HG03432 (cell line): ENCODE measurements around the gene ITPR1.
"Not testable (repeated sequence)": the region's sequence is repeated elsewhere in the genome, so short reads cannot be mapped to it uniquely, and the experiment has no call there.

ENCODE experiments used
- ATAC-seq: cut with Tn5 transposase; IDR thresholded peaks from one replicate; pipeline ENCODE4 v1.9.1; 2021; ENCODE audit warnings: mild to moderate bottlenecking, moderate library complexity; ENCODE audit not compliant: unreplicated experiment

ITPR1 gene

DNA sequence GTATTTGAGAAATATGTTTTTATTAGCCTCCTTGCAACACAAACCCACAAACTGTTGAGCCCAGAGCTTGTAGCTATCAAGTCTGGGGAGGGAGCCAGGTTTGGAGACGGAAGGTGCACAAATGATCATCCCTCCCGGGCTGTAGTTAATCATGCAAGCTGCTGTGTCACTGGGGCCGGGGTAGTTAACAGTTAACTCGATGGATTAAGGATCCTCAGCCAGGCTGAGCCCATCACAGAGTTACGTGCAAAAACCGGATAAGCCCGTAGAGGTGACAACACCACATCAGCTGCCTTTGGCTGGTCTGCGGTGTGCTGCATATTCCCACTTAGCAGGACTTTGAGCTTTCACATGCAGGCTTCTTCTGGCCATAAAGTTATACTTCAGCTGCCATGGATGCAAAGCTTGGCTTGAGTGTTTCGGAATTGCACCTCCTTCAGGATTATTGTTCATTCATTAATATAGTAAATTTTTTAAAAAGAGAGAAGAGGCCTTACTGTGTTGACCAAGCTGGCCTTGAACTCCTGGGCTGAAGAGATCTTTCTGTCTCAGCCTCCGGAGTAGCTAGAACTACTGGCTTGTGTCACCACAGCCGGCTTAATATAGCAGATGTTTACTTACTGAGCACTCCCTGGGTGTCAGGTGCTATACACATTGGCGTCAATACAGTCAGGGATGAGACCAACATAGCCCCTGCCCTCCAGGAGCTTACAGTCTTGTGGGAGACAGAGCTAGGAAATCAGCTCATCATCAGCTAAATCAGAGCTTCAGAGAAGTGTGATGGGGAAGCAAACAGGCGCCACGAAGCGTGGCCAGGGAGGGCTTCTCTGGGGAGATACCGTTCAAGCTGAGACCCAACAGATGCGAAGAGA, 259.3 kb downstream of the ITPR1 start:
- ATAC-seq, result no peak

DNA sequence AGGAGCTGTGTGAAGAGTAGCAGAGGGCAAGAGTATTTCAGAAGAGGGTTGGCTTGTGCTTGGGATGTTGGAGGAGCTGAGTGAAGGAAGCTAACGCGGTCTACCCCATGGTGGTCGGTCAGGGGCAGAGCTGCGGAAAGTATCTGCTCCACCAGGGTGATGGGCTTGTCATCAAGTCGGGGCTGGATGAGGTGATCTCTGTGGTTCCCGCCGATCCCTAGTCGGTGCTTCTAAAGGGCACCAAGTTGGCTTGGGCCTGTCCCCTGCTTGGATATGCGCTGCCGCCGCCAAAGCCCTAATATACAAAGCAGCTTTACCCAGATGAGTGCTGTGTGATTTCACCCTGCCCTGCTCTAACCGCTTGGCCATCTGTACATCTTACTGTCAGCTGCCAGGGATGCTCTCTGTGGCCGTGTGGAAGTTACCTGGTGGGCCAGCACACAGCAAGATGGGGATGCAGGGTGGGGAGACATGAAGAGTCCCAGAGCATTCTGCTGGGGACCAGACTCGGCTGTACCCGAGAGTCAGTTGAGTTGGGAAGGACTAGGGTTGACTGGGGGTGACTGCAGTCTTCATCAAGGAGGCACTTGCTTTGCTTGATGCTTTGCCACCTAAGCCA, 260.0 kb downstream of the ITPR1 start:
- ATAC-seq, result no peak

DNA sequence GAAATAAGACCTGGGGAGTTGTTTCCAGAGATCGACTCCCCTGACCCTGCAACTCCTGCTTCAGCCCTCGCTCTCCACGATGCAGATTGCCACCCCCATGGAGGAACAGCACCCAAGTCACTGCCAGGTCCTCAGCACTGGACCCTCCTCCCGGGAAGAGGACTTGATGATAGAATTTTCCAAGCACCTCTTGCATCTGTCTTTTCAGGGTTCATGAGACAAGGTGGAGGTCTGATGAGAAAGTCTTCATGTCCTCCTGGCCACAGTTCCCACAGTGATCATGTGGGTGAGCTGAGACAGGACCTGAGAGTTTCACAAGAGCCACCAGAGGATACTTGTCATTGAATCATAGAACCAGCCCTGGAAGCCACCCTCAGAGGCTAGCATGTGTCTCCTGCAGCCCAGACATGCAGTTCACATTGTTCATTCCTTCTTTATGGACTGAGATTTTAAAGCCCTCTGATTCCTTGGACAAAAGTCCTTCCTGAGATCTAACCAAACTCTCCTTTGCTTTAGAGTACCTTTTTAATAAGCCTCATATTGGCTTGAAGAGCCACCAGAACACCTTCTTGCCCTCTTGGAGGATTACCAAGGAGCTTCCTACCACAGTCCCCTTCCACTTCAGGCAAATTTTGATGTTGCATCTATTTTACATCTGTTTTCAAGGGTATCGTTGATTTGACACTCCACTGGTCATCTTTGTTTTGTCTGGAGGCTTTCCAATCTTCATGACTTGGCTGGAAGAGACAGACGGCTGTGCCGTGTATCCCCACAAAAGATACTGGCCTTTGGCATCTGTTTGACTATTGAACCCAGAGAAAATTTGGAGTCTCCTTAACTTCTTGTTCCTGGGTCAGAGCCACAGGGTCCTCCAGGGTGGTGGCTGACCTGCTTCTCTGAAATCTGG, 261.3 kb downstream of the ITPR1 start:
- ATAC-seq, result peak; percentile 78

GRCh38 chr3:4755566-4755965, 262.4 kb downstream of the ITPR1 start:
- ATAC-seq, result no peak

DNA sequence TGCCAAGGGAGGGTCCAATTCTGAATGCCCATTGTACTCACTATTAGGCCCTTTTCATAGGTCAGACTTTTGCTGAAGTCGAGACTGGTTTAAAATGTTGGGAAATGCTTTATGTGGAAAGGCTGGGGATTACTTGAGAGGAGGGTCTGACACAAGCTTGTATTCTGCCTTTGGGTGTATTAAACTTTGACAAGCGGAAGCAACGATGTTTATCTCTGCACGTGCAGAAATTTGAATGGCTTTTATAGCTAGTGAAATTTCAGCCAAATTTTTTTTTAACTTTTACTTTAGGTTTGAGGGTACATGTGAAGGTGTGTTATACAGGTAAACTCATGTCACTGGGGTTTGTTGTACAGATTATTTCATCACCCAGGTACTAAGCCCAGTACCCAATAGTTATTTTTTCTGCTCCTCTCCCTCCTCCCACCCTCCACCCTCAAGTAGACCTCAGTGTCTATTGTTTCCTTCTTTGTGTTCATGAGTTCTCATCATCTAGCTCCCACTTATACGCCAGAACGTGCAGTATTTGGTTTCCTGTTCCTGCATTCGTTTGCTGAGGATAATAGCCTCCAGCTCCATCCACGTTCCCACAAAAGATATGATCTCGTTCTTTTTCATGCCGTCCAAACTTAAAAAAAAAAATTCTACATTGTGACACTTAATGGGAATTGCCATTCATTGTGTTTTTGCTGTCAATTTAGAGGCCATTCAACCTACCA, 263.1 kb downstream of the ITPR1 start:
- ATAC-seq, result no peak

- ATAC-seq, result peak; percentile 50
Measured at GRCh38 chr3:4756855-4757574, 263.9 kb downstream of the ITPR1 start.

DNA sequence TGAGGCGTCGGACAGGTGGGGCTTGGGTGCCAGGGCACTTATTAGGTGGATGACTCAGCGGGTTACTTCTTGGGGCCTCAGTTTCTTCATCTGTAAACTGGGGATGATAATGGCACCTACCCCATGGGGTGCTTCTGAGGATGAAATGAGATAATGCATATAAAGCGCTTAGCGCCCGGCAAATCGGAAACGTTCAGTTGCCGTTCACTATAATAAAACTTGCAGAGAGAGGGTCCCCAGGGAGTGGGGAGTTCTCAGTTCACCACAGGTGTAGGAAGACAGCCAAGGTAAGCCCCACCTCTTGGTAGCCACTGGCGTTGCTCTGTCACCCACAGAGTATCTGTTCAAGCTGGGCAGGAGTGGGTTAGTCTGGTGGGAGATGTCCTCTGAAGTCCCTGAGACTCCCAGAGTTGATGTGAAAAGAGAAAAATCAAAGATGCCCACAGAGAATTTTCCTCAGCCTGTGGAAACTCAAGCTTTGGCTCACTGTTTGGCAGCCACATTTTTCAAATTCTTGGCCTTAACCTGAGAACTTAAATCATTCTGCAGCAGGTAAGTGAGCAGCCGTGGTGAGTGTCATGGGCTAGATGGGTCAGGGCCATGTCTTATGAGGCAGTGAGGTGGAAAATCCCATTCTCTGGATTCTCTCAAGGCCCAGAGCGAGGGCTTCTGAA, 264.6 kb downstream of the ITPR1 start:
- no peak for ATAC-seq

DNA sequence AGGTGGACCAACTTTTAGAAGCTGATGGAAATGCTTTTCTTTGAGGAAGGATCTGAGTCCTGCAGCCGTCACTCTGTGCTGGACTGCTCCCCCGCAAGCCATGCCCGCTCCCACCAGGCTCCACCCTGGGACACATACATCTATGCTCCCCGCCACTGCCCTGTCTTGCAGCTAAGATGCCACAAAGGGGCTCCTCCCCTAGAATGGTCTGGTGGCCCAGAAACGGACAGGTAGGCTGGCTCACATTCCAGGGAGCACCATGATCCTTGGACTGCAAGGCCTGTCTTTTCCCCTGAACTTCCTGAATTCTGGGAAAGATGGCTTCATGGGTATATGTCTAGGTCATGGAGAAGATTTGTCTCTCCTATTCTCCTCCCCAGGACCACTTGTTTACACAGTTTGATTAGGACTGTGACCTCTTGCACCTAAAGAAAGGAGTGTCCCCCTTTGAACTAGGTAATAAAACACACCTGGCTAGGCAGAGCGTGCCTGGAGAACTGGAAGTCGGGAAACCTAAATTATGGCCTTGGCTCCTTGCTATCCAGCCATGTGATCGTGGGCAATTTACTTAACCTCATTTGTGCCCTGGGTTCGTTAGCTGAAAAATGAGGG, 265.2 kb downstream of the ITPR1 start:
- no peak for ATAC-seq

GRCh38 chr3:4758957-4759656, 266.0 kb downstream of the ITPR1 start:
- no peak for ATAC-seq

DNA sequence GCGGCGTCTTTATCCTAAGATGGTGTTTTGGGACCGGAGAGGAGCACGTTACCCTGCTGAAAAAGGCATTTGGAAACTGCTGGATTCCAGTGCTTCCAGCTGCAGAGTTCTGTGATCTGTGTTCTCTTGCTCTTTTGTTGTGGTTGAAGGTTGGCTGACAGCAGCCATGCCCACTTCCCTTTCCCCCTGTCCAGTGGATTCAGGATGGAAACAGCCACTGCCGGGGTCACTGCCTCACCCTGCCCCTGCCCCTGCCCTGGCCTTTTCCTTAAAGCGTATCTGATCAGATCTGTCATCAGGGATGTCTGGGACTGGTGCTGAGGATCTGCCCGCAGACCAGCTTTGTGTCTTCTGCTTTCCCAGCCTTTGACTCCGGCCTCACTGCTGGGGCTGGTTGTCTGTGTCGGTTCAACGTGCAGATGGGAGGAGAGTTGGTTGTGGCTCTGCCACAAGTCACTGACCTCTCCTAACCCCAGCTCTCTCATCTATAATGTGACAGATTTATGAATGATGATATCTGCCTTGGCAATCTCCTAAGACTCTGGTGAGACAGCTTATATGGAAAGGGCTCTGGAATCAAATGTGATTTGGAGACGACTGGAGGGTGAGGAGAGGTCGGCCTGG, 266.7 kb downstream of the ITPR1 start:
- ATAC-seq, result no peak

- no peak for ATAC-seq
Measured at GRCh38 chr3:4761759-4762158, 268.6 kb downstream of the ITPR1 start.

GRCh38 chr3:4762481-4763230, 269.5 kb downstream of the ITPR1 start:
- not testable (repeated sequence) for ATAC-seq

GRCh38 chr3:4763604-4764247, 270.6 kb downstream of the ITPR1 start:
- ATAC-seq, result no peak

GRCh38 chr3:4765212-4765611, 272.1 kb downstream of the ITPR1 start:
- ATAC-seq, result no peak

DNA sequence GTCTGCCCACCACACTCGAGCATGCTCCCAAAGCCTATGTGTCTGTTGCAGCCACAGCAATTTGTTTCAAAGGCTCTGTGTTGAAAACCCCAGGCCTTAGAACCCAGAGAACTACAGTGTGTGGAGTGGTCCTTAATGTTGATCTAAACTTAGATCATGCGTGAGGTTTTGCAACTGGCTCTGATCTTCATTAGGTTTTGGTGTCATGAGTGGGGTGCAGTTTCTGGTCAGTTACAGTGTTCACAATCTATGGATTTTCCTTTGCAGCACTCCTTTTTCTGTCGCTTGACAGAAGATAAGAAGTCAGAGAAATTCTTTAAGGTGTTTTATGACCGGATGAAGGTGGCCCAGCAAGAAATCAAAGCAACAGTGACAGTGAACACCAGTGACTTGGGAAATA, 273.1 kb downstream of the ITPR1 start:
- ATAC-seq, result no peak

DNA sequence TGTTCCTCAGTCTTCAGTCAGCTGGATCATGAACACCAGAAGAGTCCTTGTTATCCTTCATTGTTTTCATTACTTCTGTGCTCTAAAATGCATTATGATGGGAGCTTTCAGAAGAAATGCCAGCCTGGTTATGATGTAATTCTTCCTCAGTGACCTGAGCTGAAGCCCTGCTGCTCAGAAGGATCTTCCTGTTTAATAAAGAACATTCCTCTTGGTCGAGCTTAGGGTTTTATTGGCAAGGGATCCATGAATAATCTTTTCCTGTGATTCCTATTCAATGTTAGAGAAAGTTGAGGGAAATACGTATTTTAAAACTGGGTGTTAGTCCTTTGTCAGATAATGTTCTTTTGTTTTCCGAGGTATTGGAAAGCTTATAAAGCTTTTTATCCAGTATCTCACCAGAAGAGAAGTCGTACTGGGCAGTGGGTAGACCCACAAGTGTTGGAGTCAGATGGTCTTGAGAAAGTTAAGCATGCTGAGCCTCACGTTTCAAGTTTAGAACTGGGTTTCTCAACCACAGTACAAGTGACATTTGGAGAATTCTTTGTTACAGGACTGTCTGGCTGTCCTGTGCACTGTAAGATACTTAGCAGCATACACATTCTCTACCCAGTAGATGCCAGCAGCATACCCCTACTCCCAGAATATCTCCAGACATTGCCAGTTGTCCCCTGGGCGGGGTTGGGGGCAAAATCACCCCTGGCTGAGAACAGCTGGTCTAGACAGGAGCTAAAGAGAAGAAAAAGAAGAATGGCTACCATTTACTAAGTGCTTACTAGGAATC, 273.8 kb downstream of the ITPR1 start:
- no peak for ATAC-seq
